HL-60 (cell line): Measurements from ENCODE around the gene WTIP.

ENCODE experiments used
- CTCF ChIP-seq: IDR thresholded peaks from one replicate; pipeline ENCODE4 v1.5.1; 2011; ENCODE audit warnings: low read length, control low read depth, inconsistent platforms; ENCODE audit not compliant: insufficient read depth
- GABPA ChIP-seq: IDR thresholded peaks from 2 replicates; pipeline ENCODE4 v1.6.1; 2012; ENCODE audit warnings: low read depth
- POLR2AphosphoS5 ChIP-seq: IDR thresholded peaks from 2 replicates; pipeline ENCODE4 v1.6.1; 2012; ENCODE audit warnings: low read depth
- SPI1 ChIP-seq: IDR thresholded peaks from 2 replicates; pipeline ENCODE4 v1.6.1; 2012; ENCODE audit warnings: low read depth, mild to moderate bottlenecking, borderline replicate concordance
- TF ChIP-seq, protein P1 (sequence below): IDR thresholded peaks from 2 replicates; pipeline ENCODE4 v1.6.1; 2012; ENCODE audit warnings: low read depth; ENCODE audit not compliant: insufficient replicate concordance

DNA sequence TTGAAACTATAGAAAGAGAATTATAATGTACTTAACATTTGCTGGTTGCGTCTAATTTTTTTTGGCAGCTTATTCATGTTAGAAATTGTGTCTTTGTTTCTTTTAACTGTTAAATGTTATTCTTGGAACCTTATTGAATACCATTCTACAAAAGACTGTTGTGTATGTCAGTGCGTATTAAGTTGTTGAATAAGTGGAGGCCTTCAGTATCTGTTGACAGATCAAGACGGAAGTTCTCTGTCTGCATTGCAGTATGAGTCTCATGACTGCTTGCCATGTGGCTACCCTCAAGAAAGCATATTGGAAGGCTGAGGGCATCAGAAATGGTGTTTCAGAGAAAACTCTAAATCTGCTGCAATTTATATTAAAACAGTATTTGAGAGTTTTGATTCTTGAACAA lies 44.8 kb upstream of the WTIP start:
- TF ChIP-seq, protein P1, sequence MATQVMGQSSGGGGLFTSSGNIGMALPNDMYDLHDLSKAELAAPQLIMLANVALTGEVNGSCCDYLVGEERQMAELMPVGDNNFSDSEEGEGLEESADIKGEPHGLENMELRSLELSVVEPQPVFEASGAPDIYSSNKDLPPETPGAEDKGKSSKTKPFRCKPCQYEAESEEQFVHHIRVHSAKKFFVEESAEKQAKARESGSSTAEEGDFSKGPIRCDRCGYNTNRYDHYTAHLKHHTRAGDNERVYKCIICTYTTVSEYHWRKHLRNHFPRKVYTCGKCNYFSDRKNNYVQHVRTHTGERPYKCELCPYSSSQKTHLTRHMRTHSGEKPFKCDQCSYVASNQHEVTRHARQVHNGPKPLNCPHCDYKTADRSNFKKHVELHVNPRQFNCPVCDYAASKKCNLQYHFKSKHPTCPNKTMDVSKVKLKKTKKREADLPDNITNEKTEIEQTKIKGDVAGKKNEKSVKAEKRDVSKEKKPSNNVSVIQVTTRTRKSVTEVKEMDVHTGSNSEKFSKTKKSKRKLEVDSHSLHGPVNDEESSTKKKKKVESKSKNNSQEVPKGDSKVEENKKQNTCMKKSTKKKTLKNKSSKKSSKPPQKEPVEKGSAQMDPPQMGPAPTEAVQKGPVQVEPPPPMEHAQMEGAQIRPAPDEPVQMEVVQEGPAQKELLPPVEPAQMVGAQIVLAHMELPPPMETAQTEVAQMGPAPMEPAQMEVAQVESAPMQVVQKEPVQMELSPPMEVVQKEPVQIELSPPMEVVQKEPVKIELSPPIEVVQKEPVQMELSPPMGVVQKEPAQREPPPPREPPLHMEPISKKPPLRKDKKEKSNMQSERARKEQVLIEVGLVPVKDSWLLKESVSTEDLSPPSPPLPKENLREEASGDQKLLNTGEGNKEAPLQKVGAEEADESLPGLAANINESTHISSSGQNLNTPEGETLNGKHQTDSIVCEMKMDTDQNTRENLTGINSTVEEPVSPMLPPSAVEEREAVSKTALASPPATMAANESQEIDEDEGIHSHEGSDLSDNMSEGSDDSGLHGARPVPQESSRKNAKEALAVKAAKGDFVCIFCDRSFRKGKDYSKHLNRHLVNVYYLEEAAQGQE = no peak
- no peak for TF ChIP-seq CTCF
- no peak for TF ChIP-seq GABPA
- TF ChIP-seq POLR2AphosphoS5 = no peak
- TF ChIP-seq SPI1 = no peak
